Trophoblast cell (in vitro differentiated cells and primary cell): ENCODE results near the gene APBA2.

Experiments used
- DNase-seq, 2 donors: peaks; one replicate each; pipeline ENCODE4 v3.0.0-alpha.2; 2016
- H2AFZ ChIP-seq: 2 replicates; pipeline ENCODE4 v1.6.1; 2013; ENCODE audit warnings: low read length, moderate library complexity, mild to moderate bottlenecking; ENCODE audit not compliant: insufficient read depth, poor library complexity
- H2AK5ac ChIP-seq: 2 replicates; pipeline ENCODE4 v1.6.1; 2013; ENCODE audit warnings: mild to moderate bottlenecking, low read length
- H2BK120ac ChIP-seq: 2 replicates; pipeline ENCODE4 v1.6.1; 2013; ENCODE audit warnings: low read length, mild to moderate bottlenecking, moderate library complexity; ENCODE audit not compliant: insufficient read depth, poor library complexity
- H2BK12ac ChIP-seq: 2 replicates; pipeline ENCODE4 v1.6.1; 2013; ENCODE audit warnings: mild to moderate bottlenecking, low read length, moderate library complexity
- H2BK5ac ChIP-seq: 2 replicates; pipeline ENCODE4 v1.6.1; 2013; ENCODE audit warnings: low read length, low read depth, moderate library complexity, mild to moderate bottlenecking; ENCODE audit not compliant: poor library complexity
- H3K14ac ChIP-seq: 2 replicates; pipeline ENCODE4 v1.6.1; 2013; ENCODE audit warnings: mild to moderate bottlenecking, low read length
- H3K18ac ChIP-seq: 2 replicates; pipeline ENCODE4 v1.6.1; 2013; ENCODE audit warnings: mild to moderate bottlenecking, low read length
- H3K23ac ChIP-seq: 2 replicates; pipeline ENCODE4 v1.6.1; 2013; ENCODE audit warnings: low read length
- H3K27ac ChIP-seq: 2 replicates; pipeline ENCODE4 v1.5.1; 2013; ENCODE audit warnings: low read depth, mild to moderate bottlenecking, inconsistent platforms, low read length, moderate library complexity
- H3K27me3 ChIP-seq: 2 replicates; pipeline ENCODE4 v1.6.1; 2013; ENCODE audit warnings: inconsistent platforms, mild to moderate bottlenecking, low read length, moderate library complexity; ENCODE audit not compliant: insufficient read depth
- H3K36me3 ChIP-seq, 2 experiments: 1 replicate in 1 of 2; 2 replicates in 1 of 2; pipeline ENCODE4 v1.6.1; 2013; ENCODE audit warnings: low read length in 2 of 2, mild to moderate bottlenecking in 2 of 2, moderate library complexity in 1 of 2; ENCODE audit not compliant: insufficient read depth in 2 of 2, control insufficient read depth in 1 of 2
- H3K4ac ChIP-seq: 2 replicates; pipeline ENCODE4 v1.6.1; 2013; ENCODE audit warnings: low read depth, mild to moderate bottlenecking, low read length, moderate library complexity
- H3K4me1 ChIP-seq, 2 experiments: 1 replicate in 1 of 2; 2 replicates in 1 of 2; pipeline ENCODE4 v1.6.1; 2013; ENCODE audit warnings: low read length in 2 of 2, mild to moderate bottlenecking in 2 of 2, moderate library complexity in 1 of 2; ENCODE audit not compliant: insufficient read depth in 2 of 2, control insufficient read depth in 1 of 2
- H3K4me2 ChIP-seq: 2 replicates; pipeline ENCODE4 v1.6.1; 2013; ENCODE audit warnings: inconsistent platforms, mild to moderate bottlenecking, low read length, moderate library complexity
- H3K4me3 ChIP-seq: 2 replicates; pipeline ENCODE4 v1.5.1; 2013; ENCODE audit warnings: mild to moderate bottlenecking, low read depth, low read length, inconsistent platforms
- H3K79me1 ChIP-seq: one replicate; pipeline ENCODE4 v1.6.1; 2013; ENCODE audit warnings: low read length
- H3K79me2 ChIP-seq: 2 replicates; pipeline ENCODE4 v1.6.1; 2013; ENCODE audit warnings: low read length, mild to moderate bottlenecking; ENCODE audit not compliant: control insufficient read depth, insufficient read depth, poor library complexity
- H3K9ac ChIP-seq: 2 replicates; pipeline ENCODE4 v1.6.1; 2013; ENCODE audit warnings: mild to moderate bottlenecking, low read length
- H3K9me3 ChIP-seq: 2 replicates; pipeline ENCODE4 v1.6.1; 2013; ENCODE audit warnings: low read depth, mild to moderate bottlenecking, control low read depth, inconsistent platforms, low read length; ENCODE audit not compliant: insufficient read depth
- H4K12ac ChIP-seq: 2 replicates; pipeline ENCODE4 v1.6.1; 2013; ENCODE audit warnings: low read depth, mild to moderate bottlenecking, low read length, moderate library complexity
- H4K8ac ChIP-seq: 2 replicates; pipeline ENCODE4 v1.6.1; 2013; ENCODE audit warnings: low read depth, mild to moderate bottlenecking, low read length, moderate library complexity
- H4K91ac ChIP-seq: one replicate; pipeline ENCODE4 v1.6.1; 2013; ENCODE audit warnings: low read depth, mild to moderate bottlenecking, low read length, moderate library complexity
- WGBS: extraction: QIAGEN DNeasy Blood & Tissue Kit; methylation state at CpG from one replicate; pipeline ENCODE4 v1.1.7; 2013; ENCODE audit warnings: missing lambda C conversion rate; ENCODE audit not compliant: insufficient read length, insufficient coverage; ENCODE audit errors: extremely low coverage; 5-methylcytosine and 5-hydroxymethylcytosine counted together

APBA2 gene

GRCh38 chr15:29046977-29047376, 161.2 kb downstream of the APBA2 start:
- no peak overlapping the region for H4K8ac ChIP-seq
- H3K79me2 ChIP-seq = no peaks in the 10 kb centered on the region
- H3K4me2 ChIP-seq = no peak overlapping the region
- DNase-seq = peak in 1 of 2 donors; percentile 25
- H4K91ac ChIP-seq = no peak overlapping the region
- H3K9ac ChIP-seq = no peak overlapping the region
- H3K4ac ChIP-seq = no peak overlapping the region
- no peak overlapping the region for H3K14ac ChIP-seq
- no peak overlapping the region for H2BK120ac ChIP-seq
- H3K79me1 ChIP-seq = no peaks in the 10 kb centered on the region
- no CpG with 5 or more reads among the region's 5 CpGs for WGBS
- no peak overlapping the region for H4K12ac ChIP-seq
- H3K9me3 ChIP-seq = no peaks in the 10 kb centered on the region
- no peak overlapping the region for H3K27ac ChIP-seq
- no peak overlapping the region for H3K18ac ChIP-seq
- H2BK5ac ChIP-seq = no peak overlapping the region
- no peaks in the 10 kb centered on the region for H3K36me3 ChIP-seq
- no peak overlapping the region for H3K23ac ChIP-seq
- H3K27me3 ChIP-seq = no peaks in the 10 kb centered on the region
- H3K4me3 ChIP-seq = no peak overlapping the region
- no peak overlapping the region for H2AK5ac ChIP-seq
- no peak overlapping the region for H2AFZ ChIP-seq
- no peaks in the 10 kb centered on the region for H3K4me1 ChIP-seq
- no peak overlapping the region for H2BK12ac ChIP-seq

DNA sequence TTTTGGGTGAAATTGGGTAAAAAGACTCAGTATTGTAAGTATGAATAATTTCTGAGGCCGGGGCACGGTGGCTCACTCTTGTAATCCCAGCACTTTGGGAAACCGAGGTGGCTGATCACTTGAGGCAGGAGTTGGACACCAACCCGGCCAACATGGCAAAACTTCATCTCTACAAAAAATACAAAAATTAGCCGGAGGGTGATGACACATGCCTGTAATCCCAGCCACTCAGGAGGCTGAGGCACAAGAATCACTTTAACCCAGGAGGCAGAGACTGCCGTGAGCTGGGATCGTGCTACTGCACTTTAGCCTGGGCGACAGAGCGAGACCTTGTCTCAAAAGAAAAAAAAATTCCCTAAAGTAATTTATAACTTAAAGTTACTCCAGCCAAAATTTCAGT, 162.2 kb downstream of the APBA2 start:
- Histone ChIP-seq H4K91ac (no peak overlapping the region), H3K79me2 (no peaks in the 10 kb centered on the region), H4K12ac (no peak overlapping the region), H3K4me3 (no peak overlapping the region), H3K14ac (no peak overlapping the region), H2BK12ac (no peak overlapping the region), H3K4ac (no peak overlapping the region), H2AFZ (no peak overlapping the region), H2AK5ac (no peak overlapping the region), H3K4me1 (no peaks in the 10 kb centered on the region), H4K8ac (no peak overlapping the region), H2BK5ac (no peak overlapping the region), H2BK120ac (no peak overlapping the region), H3K27ac (no peak overlapping the region), H3K9ac (no peak overlapping the region), H3K79me1 (no peaks in the 10 kb centered on the region), H3K9me3 (peaks cover 2% of the 10 kb centered on the region), H3K36me3 (no peaks in the 10 kb centered on the region), H3K18ac (no peak overlapping the region), H3K4me2 (no peak overlapping the region), H3K27me3 (no peaks in the 10 kb centered on the region), H3K23ac (no peak overlapping the region)
- peak in 1 of 2 donors; percentile 66 for DNase-seq
- WGBS = no CpG with 5 or more reads among the region's 9 CpGs

- Histone ChIP-seq H3K14ac (no peak overlapping the region), H3K4me2 (no peak overlapping the region), H2AK5ac (no peak overlapping the region), H3K4me3 (no peak overlapping the region), H3K27me3 (no peaks in the 10 kb centered on the region), H4K12ac (no peak overlapping the region), H3K79me2 (no peaks in the 10 kb centered on the region), H2BK120ac (no peak overlapping the region), H3K9me3 (peaks cover 14% of the 10 kb centered on the region), H3K23ac (no peak overlapping the region), H3K4me1 (no peaks in the 10 kb centered on the region), H2AFZ (no peak overlapping the region), H4K8ac (no peak overlapping the region), H4K91ac (no peak overlapping the region), H3K79me1 (no peaks in the 10 kb centered on the region), H2BK5ac (no peak overlapping the region), H3K36me3 (no peaks in the 10 kb centered on the region), H3K4ac (no peak overlapping the region), H2BK12ac (no peak overlapping the region), H3K27ac (no peak overlapping the region), H3K18ac (no peak overlapping the region), H3K9ac (no peak overlapping the region)
- WGBS = no CpG with 5 or more reads among the region's 6 CpGs
- DNase-seq = peak in 1 of 2 donors; percentile 33
Observed at GRCh38 chr15:29050870-29051269, 165.1 kb downstream of the APBA2 start.

DNA sequence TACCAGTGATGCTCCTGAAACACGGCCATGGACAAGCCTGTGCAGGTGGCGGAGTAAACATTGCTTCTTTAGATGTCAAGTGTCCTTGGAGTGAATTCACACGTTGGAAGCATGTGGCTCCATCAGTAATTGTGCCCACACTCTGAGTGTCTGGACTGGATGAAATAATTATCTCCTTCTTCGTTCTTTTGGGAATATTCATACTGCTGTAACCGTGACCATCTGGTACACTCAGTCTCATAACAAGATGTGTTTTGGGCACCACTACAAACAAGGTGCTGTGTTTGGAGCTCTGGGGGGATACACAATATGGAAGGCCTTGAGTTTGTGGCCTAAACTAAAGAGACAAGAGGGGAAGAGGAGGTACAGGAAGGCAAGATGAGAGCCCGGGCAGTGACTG, 165.6 kb downstream of the APBA2 start:
- Histone ChIP-seq H4K12ac (no peak overlapping the region), H3K4me3 (no peak overlapping the region), H3K9ac (no peak overlapping the region), H2BK5ac (no peak overlapping the region), H3K4me1 (no peaks in the 10 kb centered on the region), H2BK12ac (no peak overlapping the region), H2AK5ac (no peak overlapping the region), H3K14ac (no peak overlapping the region), H3K4me2 (no peak overlapping the region), H4K8ac (no peak overlapping the region), H4K91ac (no peak overlapping the region), H2AFZ (no peak overlapping the region), H3K27me3 (no peaks in the 10 kb centered on the region), H3K36me3 (no peaks in the 10 kb centered on the region), H3K79me1 (no peaks in the 10 kb centered on the region), H3K9me3 (peaks cover 14% of the 10 kb centered on the region), H3K79me2 (no peaks in the 10 kb centered on the region), H3K23ac (no peak overlapping the region), H3K18ac (no peak overlapping the region), H2BK120ac (no peak overlapping the region), H3K4ac (no peak overlapping the region), H3K27ac (no peak overlapping the region)
- no CpG with 5 or more reads among the region's 6 CpGs for WGBS
- DNase-seq = no peak
